HCT116 (cell line): Measurements from ENCODE around the gene APBB2. TPM values are rescaled to one million over a fixed set of nuclear protein-coding genes. Genes with fewer than 3 reads are reported as not detected.

ENCODE experiments used
- ATAC-seq: fragments of 200-7000 bp; cut with Tn5 transposase; 2 replicates; pipeline ENCODE4 v1.9.1; 2020; ENCODE audit warnings: mild to moderate bottlenecking, moderate library complexity
- BruUV-seq: library from RNA; stranded (reverse); fragments of 400-500 nt; replicated peaks from 2 replicates; lab custom pipeline; 2021; lab: Mats Ljungman, UMichigan
- CTCF ChIA-PET: fragments of 300-600 bp; sonication (Branson Sonifier 250); formaldehyde crosslinking; loops from one replicate; lab custom pipeline; 2021; ENCODE audit warnings: antibody characterized with exemption; lab: Charles Lee
- POLR2A ChIA-PET: fragments of 300-600, 350-600 bp; sonication (Branson Sonifier 250); formaldehyde crosslinking; loops from one replicate; lab custom pipeline; 2021; ENCODE audit warnings: antibody characterized with exemption; lab: Charles Lee
- RAD21 ChIA-PET, 2 experiments: fragments of 300-600 bp; sonication (Branson Sonifier 250); formaldehyde crosslinking; loops; one replicate each; lab custom pipeline; 2023; ENCODE audit warnings: low total read pairs in 2 of 2; ENCODE audit not compliant: uncharacterized antibody in 2 of 2, unreplicated experiment in 2 of 2, low non-redundant PET in 1 of 2; lab: Charles Lee
- DNase-seq: peaks from one replicate; pipeline ENCODE4 v3.0.0-alpha.2; 2010; ENCODE audit warnings: low read depth, low spot score
- H2AFZ ChIP-seq: fragments of 200-600 bp; shearing (Covaris generic), sonication (generic); 2 replicates; pipeline ENCODE4 v1.6.1; 2017; ENCODE audit warnings: low read depth, mixed run types, mixed read lengths, antibody characterized with exemption, low read length; ENCODE audit not compliant: poor library complexity, severe bottlenecking
- H3K27ac ChIP-seq: 2 replicates; pipeline ENCODE4 v1.5.1; 2012; ENCODE audit warnings: low read depth, low read length
- H3K27me3 ChIP-seq: fragments of 200-600 bp; sonication (generic); 2 replicates; pipeline ENCODE4 v1.6.1; 2016; ENCODE audit warnings: mixed run types, low read length, mixed read lengths; ENCODE audit not compliant: insufficient read depth
- H3K36me3 ChIP-seq, 2 experiments: fragments of 200-500 bp in 1 of 2; fragments of 200-600 bp in 1 of 2; sonication (Bioruptor generic) in 1 of 2; sonication (generic) in 1 of 2; 2 replicates each; pipeline versions ENCODE4 v1.5.1 to v1.6.1; 2014 to 2016; ENCODE audit warnings: low read length in 2 of 2, inconsistent platforms in 1 of 2, mixed read lengths in 1 of 2, mixed run types in 1 of 2; ENCODE audit not compliant: insufficient read depth in 2 of 2, control insufficient read depth in 1 of 2
- H3K4me1 ChIP-seq, 2 experiments: fragments of 200-600 bp in 1 of 2; sonication (generic) in 1 of 2; 2 replicates each; pipeline versions ENCODE4 v1.5.1 to v1.6.1; 2012 to 2017; ENCODE audit warnings: low read length in 2 of 2, inconsistent platforms in 1 of 2, mild to moderate bottlenecking in 1 of 2, mixed read lengths in 1 of 2, mixed run types in 1 of 2, moderate library complexity in 1 of 2; ENCODE audit not compliant: insufficient read depth in 2 of 2, control insufficient read depth in 1 of 2
- H3K4me2 ChIP-seq: fragments of 200-600 bp; sonication (generic); 2 replicates; pipeline ENCODE4 v1.6.1; 2017; ENCODE audit warnings: mixed run types, low read length, mixed read lengths
- H3K4me3 ChIP-seq, 2 experiments: fragments of 200-600 bp in 1 of 2; sonication (generic) in 1 of 2; replicated peaks in 1 of 2; 2 replicates each; pipeline ENCODE4 v1.5.1; 2011 to 2016; ENCODE audit warnings: low read length in 2 of 2, control low read depth in 1 of 2, low read depth in 1 of 2, mild to moderate bottlenecking in 1 of 2, mixed read lengths in 1 of 2, mixed run types in 1 of 2
- H3K79me2 ChIP-seq: fragments of 200-600 bp; sonication (generic); 2 replicates; pipeline ENCODE4 v1.6.1; 2017; ENCODE audit warnings: mild to moderate bottlenecking, mixed run types, low read length, moderate library complexity, mixed read lengths; ENCODE audit not compliant: insufficient read depth
- H3K9ac ChIP-seq: fragments of 200-600 bp; sonication (generic); 2 replicates; pipeline ENCODE4 v1.6.1; 2016; ENCODE audit warnings: low read length, mixed read lengths
- H3K9me2 ChIP-seq: fragments of 200-600 bp; sonication (generic), shearing (Covaris generic); 2 replicates; pipeline ENCODE4 v1.6.1; 2017; ENCODE audit warnings: mixed run types, mild to moderate bottlenecking, moderate library complexity; ENCODE audit not compliant: insufficient read depth
- H3K9me3 ChIP-seq, 2 experiments: fragments of 200-500 bp in 1 of 2; fragments of 200-600 bp in 1 of 2; sonication (Bioruptor generic) in 1 of 2; sonication (generic) in 1 of 2; 2 replicates each; pipeline ENCODE4 v1.6.1; 2014 to 2017; ENCODE audit warnings: low read length in 2 of 2, mixed read lengths in 2 of 2, inconsistent platforms in 1 of 2, low read depth in 1 of 2, mild to moderate bottlenecking in 1 of 2, mixed run types in 1 of 2, moderate library complexity in 1 of 2; ENCODE audit not compliant: control insufficient read depth in 1 of 2, insufficient read depth in 1 of 2
- H4K20me1 ChIP-seq: fragments of 200-600 bp; sonication (generic), shearing (Covaris generic); 2 replicates; pipeline ENCODE4 v1.6.1; 2017; ENCODE audit warnings: mixed run types, mild to moderate bottlenecking, moderate library complexity; ENCODE audit not compliant: insufficient read depth
- CEBPB ChIP-seq: IDR thresholded peaks from 2 replicates; pipeline ENCODE4 v1.6.1; 2012; ENCODE audit warnings: low read depth
- EGR1 ChIP-seq: IDR thresholded peaks from 2 replicates; pipeline ENCODE4 v1.6.1; 2012; ENCODE audit warnings: low read depth
- ELF1 ChIP-seq: IDR thresholded peaks from 2 replicates; pipeline ENCODE4 v1.6.1; 2012; ENCODE audit warnings: low read depth, borderline replicate concordance
- EZH2 ChIP-seq: fragments of 200-600 bp; sonication (generic); IDR thresholded peaks from 2 replicates; pipeline ENCODE4 v1.6.1; 2017; ENCODE audit warnings: antibody characterized with exemption, mixed run types
- EZH2phosphoT487 ChIP-seq: fragments of 200-600 bp; IDR thresholded peaks from 2 replicates; pipeline ENCODE4 v1.6.1; 2018; ENCODE audit warnings: antibody characterized with exemption, borderline replicate concordance
- POLR2AphosphoS5 ChIP-seq: IDR thresholded peaks from 2 replicates; pipeline ENCODE4 v1.6.1; 2011; ENCODE audit warnings: mild to moderate bottlenecking, low read depth, low read length, moderate library complexity
- SIN3A ChIP-seq: IDR thresholded peaks from 2 replicates; pipeline ENCODE4 v1.6.1; 2012; ENCODE audit warnings: low read depth
- SP1 ChIP-seq: IDR thresholded peaks from 2 replicates; pipeline ENCODE4 v1.6.1; 2012; ENCODE audit warnings: low read depth
- YY1 ChIP-seq: IDR thresholded peaks from 2 replicates; pipeline ENCODE4 v1.6.1; 2011; ENCODE audit warnings: low read length, low read depth, moderate library complexity, mild to moderate bottlenecking; ENCODE audit not compliant: insufficient replicate concordance; ENCODE audit errors: extremely low read depth
- ZFX ChIP-seq: fragments of 450-650 bp; IDR thresholded peaks from 2 replicates; pipeline ENCODE4 v1.6.1; 2017
- intact Hi-C: fragments of 100-400 bp; cut with micrococcal nuclease; formaldehyde crosslinking; loops from 2 replicates; pipeline ENCODE4 v1.10.0; 2022
- total RNA-seq: library from RNA; stranded (reverse); gene quantifications from one replicate; pipeline ENCODE4 v1.2.1, GENCODE V29; 2021; ENCODE audit not compliant: unreplicated experiment
- TF ChIP-seq, protein P1 (sequence below): IDR thresholded peaks from 2 replicates; pipeline ENCODE4 v1.6.1; 2012; ENCODE audit warnings: low read depth

APBB2 gene
- total RNA-seq, 1 experiment from 2014 or later = 72.5 TPM

- no peaks in the 10 kb centered on the region; the same call in 1 of the 2 replicates for H4K20me1 ChIP-seq
- ChIA-PET POLR2A (interaction anchor here (1.9 kb wide), 1 partner anchor 16 kb away, joined by 12 read pairs; no protein-coding TSS in a partner anchor), CTCF (interaction anchor here (1.1 kb wide), 1 partner anchor 38 kb away, joined by 3 read pairs; the partner anchor contains the start of gene APBB2), RAD21 (no interaction called here)
- peaks cover 11 to 24% of the 10 kb centered on the region in 2 experiments for H3K4me1 ChIP-seq
- H3K27me3 ChIP-seq = no peaks in the 10 kb centered on the region
- no peak overlapping the region for H3K4me2 ChIP-seq
- peaks cover 100% of the 10 kb centered on the region for H3K79me2 ChIP-seq
- no peak for ATAC-seq
- no peaks in the 10 kb centered on the region for H3K9me3 ChIP-seq
- no peaks in the 10 kb centered on the region; a peak in 1 of 4 replicates for H3K36me3 ChIP-seq
- H3K9ac ChIP-seq = no peak overlapping the region
- no peak overlapping the region for H3K4me3 ChIP-seq
- H3K27ac ChIP-seq = no peak overlapping the region
- intact Hi-C loops = no loop called here
- H2AFZ ChIP-seq = no peak overlapping the region
- TF ChIP-seq, protein P1, sequence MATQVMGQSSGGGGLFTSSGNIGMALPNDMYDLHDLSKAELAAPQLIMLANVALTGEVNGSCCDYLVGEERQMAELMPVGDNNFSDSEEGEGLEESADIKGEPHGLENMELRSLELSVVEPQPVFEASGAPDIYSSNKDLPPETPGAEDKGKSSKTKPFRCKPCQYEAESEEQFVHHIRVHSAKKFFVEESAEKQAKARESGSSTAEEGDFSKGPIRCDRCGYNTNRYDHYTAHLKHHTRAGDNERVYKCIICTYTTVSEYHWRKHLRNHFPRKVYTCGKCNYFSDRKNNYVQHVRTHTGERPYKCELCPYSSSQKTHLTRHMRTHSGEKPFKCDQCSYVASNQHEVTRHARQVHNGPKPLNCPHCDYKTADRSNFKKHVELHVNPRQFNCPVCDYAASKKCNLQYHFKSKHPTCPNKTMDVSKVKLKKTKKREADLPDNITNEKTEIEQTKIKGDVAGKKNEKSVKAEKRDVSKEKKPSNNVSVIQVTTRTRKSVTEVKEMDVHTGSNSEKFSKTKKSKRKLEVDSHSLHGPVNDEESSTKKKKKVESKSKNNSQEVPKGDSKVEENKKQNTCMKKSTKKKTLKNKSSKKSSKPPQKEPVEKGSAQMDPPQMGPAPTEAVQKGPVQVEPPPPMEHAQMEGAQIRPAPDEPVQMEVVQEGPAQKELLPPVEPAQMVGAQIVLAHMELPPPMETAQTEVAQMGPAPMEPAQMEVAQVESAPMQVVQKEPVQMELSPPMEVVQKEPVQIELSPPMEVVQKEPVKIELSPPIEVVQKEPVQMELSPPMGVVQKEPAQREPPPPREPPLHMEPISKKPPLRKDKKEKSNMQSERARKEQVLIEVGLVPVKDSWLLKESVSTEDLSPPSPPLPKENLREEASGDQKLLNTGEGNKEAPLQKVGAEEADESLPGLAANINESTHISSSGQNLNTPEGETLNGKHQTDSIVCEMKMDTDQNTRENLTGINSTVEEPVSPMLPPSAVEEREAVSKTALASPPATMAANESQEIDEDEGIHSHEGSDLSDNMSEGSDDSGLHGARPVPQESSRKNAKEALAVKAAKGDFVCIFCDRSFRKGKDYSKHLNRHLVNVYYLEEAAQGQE = no peak
- TF ChIP-seq SP1 = no peak
- no peak for TF ChIP-seq EZH2
- TF ChIP-seq POLR2AphosphoS5 = no peak
- H3K9me2 ChIP-seq = no peaks in the 10 kb centered on the region
- TSS peak; percentile 16 for BruUV-seq
- DNase-seq = no peak
These were observed 38.5 kb downstream of the APBB2 start for GRCh38 chr4:41175794-41176193.

- 0 out of 2 replicates have a peak, but pooled peaks have one; percentile 35 for TF ChIP-seq CEBPB
- TF ChIP-seq EZH2phosphoT487 = no peak
- TF ChIP-seq, protein P1 = no peak
- no peak for TF ChIP-seq EGR1
- TF ChIP-seq YY1 = no peak
- TF ChIP-seq ELF1 = no peak
- no peak for TF ChIP-seq ZFX
- no peak for TF ChIP-seq SIN3A
- ChIA-PET POLR2A (interaction anchor here (2.8 kb wide), 1 partner anchor 14 kb away, joined by 10 read pairs; no protein-coding TSS in a partner anchor), CTCF (no interaction called here), RAD21 (no interaction called here)
- Histone ChIP-seq H3K9ac (no peak overlapping the region), H3K27me3 (no peaks in the 10 kb centered on the region), H3K9me3 (no peaks in the 10 kb centered on the region), H3K4me3 (no peak overlapping the region), H3K4me2 (no peak overlapping the region), H3K4me1 (peaks cover 11 to 26% of the 10 kb centered on the region in 2 experiments), H3K27ac (no peak overlapping the region), H4K20me1 (no peaks in the 10 kb centered on the region; the same call in 1 of the 2 replicates), H3K79me2 (peaks cover 100% of the 10 kb centered on the region), H3K9me2 (no peaks in the 10 kb centered on the region), H2AFZ (no peak overlapping the region), H3K36me3 (no peaks in the 10 kb centered on the region; a peak in 1 of 4 replicates)
- no TSS peak for BruUV-seq
- DNase-seq = no peak
- intact Hi-C loops = no loop called here
- no peak for ATAC-seq
These were observed 39.9 kb downstream of the APBB2 start for GRCh38 chr4:41174444-41174843.
